ENCODE data around the gene ENTPD8. TPM values are rescaled to one million over a fixed set of nuclear protein-coding genes. Genes with fewer than 3 reads are reported as not detected.
"Not testable (repeated sequence)": the region's sequence is repeated elsewhere in the genome, so short reads cannot be mapped to it uniquely, and the experiment has no call there.

The ENTPD8 gene
- total RNA-seq, 1 experiment from 2014 or later = 0.77 TPM

GRCh38 chr9:137410891-137411249 lies 30.3 kb downstream of the ENTPD8 start:
- H4K20me1 ChIP-seq (ENCODE audit: control insufficient read depth, insufficient read depth, insufficient read length) = no peaks in the 10 kb centered on the region
- no peak overlapping the region for H3K4me3 Mint-ChIP-seq
- no peak overlapping the region for H3K27ac ChIP-seq (ENCODE audit: insufficient read length, low read depth, low read length)

GRCh38 chr9:137410236-137410890 lies 30.8 kb downstream of the ENTPD8 start:
- H3K18ac ChIP-seq (ENCODE audit: insufficient read length, low read depth, low read length); H2AFZ ChIP-seq (ENCODE audit: low read length); H3K27me3 ChIP-seq (ENCODE audit: insufficient read depth, low read length); H4K91ac ChIP-seq (ENCODE audit: insufficient read length, low read depth, low read length); H3K4ac ChIP-seq (ENCODE audit: low read depth, low read length); H2BK12ac ChIP-seq (ENCODE audit: insufficient read length, low read depth, low read length); H3K9ac ChIP-seq (ENCODE audit: extremely low read depth, insufficient read length, low read length); H4K20me1 ChIP-seq (ENCODE audit: control insufficient read depth, insufficient read depth, insufficient read length); H3K27me3 Mint-ChIP-seq (ENCODE audit: low read depth); H2BK20ac ChIP-seq (ENCODE audit: low read depth, low read length, poor library complexity, severe bottlenecking); H3K79me2 ChIP-seq (ENCODE audit: insufficient read depth, low read length); H2BK120ac ChIP-seq (ENCODE audit: low read depth, low read length, poor library complexity, severe bottlenecking); H3K23ac ChIP-seq (ENCODE audit: insufficient read length, low read depth, low read length); H3K9me3 ChIP-seq (ENCODE audit: control insufficient read depth, low read depth, low read length); H3K4me1 ChIP-seq (ENCODE audit: insufficient read depth, low read length); H4K8ac ChIP-seq (replicated peaks; ENCODE audit: insufficient read length, low read depth, low read length); DNase-seq; H3K23me2 ChIP-seq (ENCODE audit: insufficient read length, low read depth, low read length, poor library complexity, severe bottlenecking); H2BK5ac ChIP-seq (ENCODE audit: insufficient read length, low read length); H3K56ac ChIP-seq (ENCODE audit: insufficient read length, low read depth, low read length); H3K36me3 Mint-ChIP-seq (ENCODE audit: insufficient read depth in 1 of 3, low read depth in 3 of 3); H3K4me3 Mint-ChIP-seq; H2AK5ac ChIP-seq (ENCODE audit: insufficient read length, low read length); H3T11ph ChIP-seq (ENCODE audit: low read length); H3K27ac Mint-ChIP-seq; H3K27ac ChIP-seq (ENCODE audit: insufficient read length, low read depth, low read length); H3K79me1 ChIP-seq (ENCODE audit: insufficient read depth, low read depth, low read length, poor library complexity, severe bottlenecking); H2BK15ac ChIP-seq (ENCODE audit: low read depth, low read length); H3K14ac ChIP-seq (ENCODE audit: insufficient read depth, low read length); H4K5ac ChIP-seq (ENCODE audit: insufficient read length, low read depth, low read length); H3K9me3 Mint-ChIP-seq; H3K4me2 ChIP-seq (ENCODE audit: insufficient read depth, insufficient read length, low read length); H3K4me1 Mint-ChIP-seq: not testable (repeated sequence)
- no CpG with 5 or more reads among the region's 18 CpGs for WGBS (ENCODE audit: extremely low coverage, insufficient read length, low lambda C conversion rate)

More at GRCh38 chr9:137410891-137411249, 30.3 kb downstream of the ENTPD8 start:
- Histone ChIP-seq H3K4me2 (ENCODE audit: insufficient read depth, insufficient read length, low read length) (no peak overlapping the region), H2BK12ac (ENCODE audit: insufficient read length, low read depth, low read length) (no peak overlapping the region), H2BK120ac (ENCODE audit: low read depth, low read length, poor library complexity, severe bottlenecking) (no peak overlapping the region), H3K79me1 (ENCODE audit: insufficient read depth, low read depth, low read length, poor library complexity, severe bottlenecking) (no peaks in the 10 kb centered on the region), H2AK5ac (ENCODE audit: insufficient read length, low read length) (no peak overlapping the region), H3K14ac (ENCODE audit: insufficient read depth, low read length) (no peak overlapping the region), H3K9me3 (ENCODE audit: control insufficient read depth, low read depth, low read length) (no peaks in the 10 kb centered on the region), H4K91ac (ENCODE audit: insufficient read length, low read depth, low read length) (no peak overlapping the region), H3K23ac (ENCODE audit: insufficient read length, low read depth, low read length) (no peak overlapping the region), H3K18ac (ENCODE audit: insufficient read length, low read depth, low read length) (no peak overlapping the region), H3T11ph (ENCODE audit: low read length) (no peak overlapping the region), H4K5ac (ENCODE audit: insufficient read length, low read depth, low read length) (no peak overlapping the region), H3K23me2 (ENCODE audit: insufficient read length, low read depth, low read length, poor library complexity, severe bottlenecking) (peaks cover 3% of the 10 kb centered on the region), H3K79me2 (ENCODE audit: insufficient read depth, low read length) (no peaks in the 10 kb centered on the region), H3K27me3 (ENCODE audit: insufficient read depth, low read length) (no peaks in the 10 kb centered on the region), H2BK15ac (ENCODE audit: low read depth, low read length) (peak overlapping the region; percentile 40; the same call in 1 of the 2 replicates), H3K4ac (ENCODE audit: low read depth, low read length) (no peak overlapping the region), H4K8ac (replicated peaks; ENCODE audit: insufficient read length, low read depth, low read length) (no peak overlapping the region), H2BK5ac (ENCODE audit: insufficient read length, low read length) (no peak overlapping the region), H3K9ac (ENCODE audit: extremely low read depth, insufficient read length, low read length) (no peak overlapping the region), H3K4me1 (ENCODE audit: insufficient read depth, low read length) (no peaks in the 10 kb centered on the region), H2AFZ (ENCODE audit: low read length) (no peak overlapping the region), H3K56ac (ENCODE audit: insufficient read length, low read depth, low read length) (no peak overlapping the region), H2BK20ac (ENCODE audit: low read depth, low read length, poor library complexity, severe bottlenecking) (no peak overlapping the region)
- H3K9me3 Mint-ChIP-seq = no peaks in the 10 kb centered on the region
- H3K27me3 Mint-ChIP-seq (ENCODE audit: low read depth) = peaks cover 4% of the 10 kb centered on the region; the same call in 1 of the 2 replicates
- peaks cover 0 to 2% (median 0%) of the 10 kb centered on the region in 3 experiments; a peak in 1 of 7 replicates for H3K36me3 Mint-ChIP-seq (ENCODE audit: insufficient read depth in 1 of 3, low read depth in 3 of 3)
- no CpG with 5 or more reads among the region's 15 CpGs for WGBS (ENCODE audit: extremely low coverage, insufficient read length, low lambda C conversion rate)
- DNase-seq = peak; percentile 21
- H3K27ac Mint-ChIP-seq = no peak overlapping the region
- TF ChIP-seq CTCF (conservative IDR thresholded peaks at IDR 0.05) = no peak
- H3K4me1 Mint-ChIP-seq = peaks cover 0 to 5% of the 10 kb centered on the region in 2 experiments; a peak in 1 of 4 replicates

Measured in H9 (cell line).